Lower leg skin (tissue), 3 donors: ENCODE results near the gene TMEM168.

ENCODE experiments used
- POLR2A ChIP-seq, 2 donors: fragments of 450-650 bp; IDR thresholded peaks; one replicate each; pipeline ENCODE4 v1.6.1; 2016 to 2017; ENCODE audit warnings: antibody characterized with exemption in 2 of 2, mild to moderate bottlenecking in 1 of 2, moderate library complexity in 1 of 2
- TF ChIP-seq, protein P1 (sequence below), 3 donors: fragments of 450-650 bp; IDR thresholded peaks; one replicate each; pipeline ENCODE4 v1.5.1; 2016; ENCODE audit warnings: antibody characterized with exemption in 3 of 3, mild to moderate bottlenecking in 3 of 3, moderate library complexity in 2 of 3

- TF ChIP-seq, protein P1, sequence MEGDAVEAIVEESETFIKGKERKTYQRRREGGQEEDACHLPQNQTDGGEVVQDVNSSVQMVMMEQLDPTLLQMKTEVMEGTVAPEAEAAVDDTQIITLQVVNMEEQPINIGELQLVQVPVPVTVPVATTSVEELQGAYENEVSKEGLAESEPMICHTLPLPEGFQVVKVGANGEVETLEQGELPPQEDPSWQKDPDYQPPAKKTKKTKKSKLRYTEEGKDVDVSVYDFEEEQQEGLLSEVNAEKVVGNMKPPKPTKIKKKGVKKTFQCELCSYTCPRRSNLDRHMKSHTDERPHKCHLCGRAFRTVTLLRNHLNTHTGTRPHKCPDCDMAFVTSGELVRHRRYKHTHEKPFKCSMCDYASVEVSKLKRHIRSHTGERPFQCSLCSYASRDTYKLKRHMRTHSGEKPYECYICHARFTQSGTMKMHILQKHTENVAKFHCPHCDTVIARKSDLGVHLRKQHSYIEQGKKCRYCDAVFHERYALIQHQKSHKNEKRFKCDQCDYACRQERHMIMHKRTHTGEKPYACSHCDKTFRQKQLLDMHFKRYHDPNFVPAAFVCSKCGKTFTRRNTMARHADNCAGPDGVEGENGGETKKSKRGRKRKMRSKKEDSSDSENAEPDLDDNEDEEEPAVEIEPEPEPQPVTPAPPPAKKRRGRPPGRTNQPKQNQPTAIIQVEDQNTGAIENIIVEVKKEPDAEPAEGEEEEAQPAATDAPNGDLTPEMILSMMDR (IDR thresholded peaks at IDR 0.05), result no peak
- TF ChIP-seq POLR2A (IDR thresholded peaks at IDR 0.05), result no peak
These were observed 26.2 kb downstream of the TMEM168 start for GRCh38 chr7:112763996-112764395.
